ENCODE measurements around the gene P2RY10.

P2RY10 gene

DNA sequence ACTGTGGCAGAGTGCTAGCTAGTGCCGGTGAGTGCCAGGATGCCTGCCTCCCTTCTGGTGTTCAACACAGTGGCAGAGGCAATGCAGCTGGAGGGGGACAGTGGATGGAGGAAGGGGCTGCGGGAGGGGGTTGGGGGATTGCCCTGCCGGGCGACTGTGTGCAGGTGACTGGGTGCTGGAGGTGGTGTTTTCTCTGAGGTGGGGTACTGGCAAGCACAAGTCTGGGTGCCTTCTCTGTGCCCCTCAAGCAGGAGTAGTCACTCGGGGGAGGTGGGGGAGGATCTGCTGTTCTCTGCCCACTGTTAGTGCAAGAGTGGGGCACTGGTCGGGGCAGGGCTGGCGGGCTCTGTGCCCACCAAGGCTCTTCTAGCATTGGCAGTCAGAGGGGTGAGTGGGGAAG lies 10.3 kb upstream of the P2RY10 start:
- H3K27me3 ChIP-seq (ENCODE audit: insufficient read depth, low read depth), result no peaks in the 10 kb centered on the region
- no peak overlapping the region for H3K27ac ChIP-seq
- TF ChIP-seq CTCF (conservative IDR thresholded peaks at IDR 0.05; ENCODE audit: low read depth, low read length), result no peak

GRCh38 chrX:78944351-78944750 lies 840 bp upstream of the P2RY10 start:
- peak overlapping the region; percentile 82 for H3K27ac ChIP-seq
- TF ChIP-seq CTCF (conservative IDR thresholded peaks at IDR 0.05; ENCODE audit: low read depth, low read length), result no peak
- H3K36me3 ChIP-seq (ENCODE audit: insufficient read depth), result no peaks in the 10 kb centered on the region
- H3K27me3 ChIP-seq (ENCODE audit: insufficient read depth, low read depth), result no peaks in the 10 kb centered on the region
- H3K4me3 ChIP-seq (IDR thresholded peaks at IDR 0.05; ENCODE audit: insufficient read depth, low read depth, low read length), result no peak overlapping the region
- no peaks in the 10 kb centered on the region for H4K20me1 ChIP-seq (ENCODE audit: insufficient read depth)
- no peak overlapping the region; the same call in 1 of the 2 replicates for H2AFZ ChIP-seq (ENCODE audit: low read depth)
- peaks cover 38% of the 10 kb centered on the region for H3K4me1 ChIP-seq (ENCODE audit: low read depth, poor library complexity, severe bottlenecking)
- peak overlapping the region; percentile 77 for H3K4me2 ChIP-seq
- no peaks in the 10 kb centered on the region for H3K79me2 ChIP-seq (ENCODE audit: insufficient read depth, low read depth)
- no peak overlapping the region for H3K9ac ChIP-seq

More for the DNA sequence above, 10.3 kb upstream of the P2RY10 start:
- no peak overlapping the region for H2AFZ ChIP-seq (ENCODE audit: low read depth)
- H3K36me3 ChIP-seq (ENCODE audit: insufficient read depth), result no peaks in the 10 kb centered on the region
- no peak overlapping the region for H3K4me2 ChIP-seq
- H3K79me2 ChIP-seq (ENCODE audit: insufficient read depth, low read depth), result no peaks in the 10 kb centered on the region
- no peaks in the 10 kb centered on the region for H3K4me1 ChIP-seq (ENCODE audit: low read depth, poor library complexity, severe bottlenecking)
- no peak overlapping the region for H3K9ac ChIP-seq
- H4K20me1 ChIP-seq (ENCODE audit: insufficient read depth), result no peaks in the 10 kb centered on the region
- H3K4me3 ChIP-seq (IDR thresholded peaks at IDR 0.05; ENCODE audit: insufficient read depth, low read depth, low read length), result no peak overlapping the region

DNA sequence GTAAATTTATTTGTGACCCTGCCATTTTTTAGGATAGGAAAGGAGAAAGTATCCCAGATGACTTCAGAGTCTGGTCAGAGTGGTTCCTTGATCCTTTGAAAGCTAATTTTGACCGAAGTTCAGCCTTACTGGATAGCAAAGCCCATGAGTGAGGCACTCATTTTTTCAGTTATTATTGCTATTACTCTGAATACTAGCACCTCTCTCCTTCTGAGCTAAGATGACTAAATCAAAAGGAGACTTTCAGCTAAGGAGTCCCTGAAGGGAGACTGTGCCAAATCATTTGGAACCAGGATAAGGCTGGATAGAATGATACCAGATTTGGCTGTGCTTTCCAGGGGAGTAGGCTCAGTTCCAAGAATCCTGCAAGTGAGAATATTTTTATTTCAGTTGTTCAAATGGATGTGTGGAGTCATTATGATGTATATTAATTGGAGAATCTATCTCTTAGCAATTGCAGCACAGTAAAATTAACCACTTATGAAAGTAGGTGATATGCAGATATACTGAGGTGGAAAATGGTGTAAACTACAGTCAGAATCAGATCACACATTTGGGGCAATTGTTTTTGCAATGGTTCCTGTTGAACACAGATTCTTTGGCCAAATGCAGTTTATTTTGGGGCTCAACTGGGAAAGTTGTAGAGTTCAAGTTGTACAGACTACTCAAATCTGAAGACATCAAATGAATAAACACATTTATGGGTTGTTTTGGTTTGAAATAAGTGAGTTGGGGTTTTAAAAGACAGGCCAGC lies 1.2 kb downstream of the P2RY10 start:
- Histone ChIP-seq H3K27ac (peak overlapping the region; percentile 82; the same call in 1 of the 2 replicates), H3K36me3 (ENCODE audit: insufficient read depth) (no peaks in the 10 kb centered on the region), H3K4me1 (ENCODE audit: low read depth, poor library complexity, severe bottlenecking) (peaks cover 45% of the 10 kb centered on the region), H2AFZ (ENCODE audit: low read depth) (0 out of 2 replicates have a peak overlapping the region, but pooled peaks have one; percentile 53), H3K27me3 (ENCODE audit: insufficient read depth, low read depth) (no peaks in the 10 kb centered on the region), H3K9ac (no peak overlapping the region), H3K4me3 (IDR thresholded peaks at IDR 0.05; ENCODE audit: insufficient read depth, low read depth, low read length) (no peak overlapping the region), H4K20me1 (ENCODE audit: insufficient read depth) (no peaks in the 10 kb centered on the region), H3K4me2 (peak overlapping the region; percentile 77), H3K79me2 (ENCODE audit: insufficient read depth, low read depth) (no peaks in the 10 kb centered on the region)
- no peak for TF ChIP-seq CTCF (conservative IDR thresholded peaks at IDR 0.05; ENCODE audit: low read depth, low read length)

GRCh38 chrX:78950009-78950835 lies 5.0 kb downstream of the P2RY10 start:
- no peak overlapping the region for H3K4me3 ChIP-seq (IDR thresholded peaks at IDR 0.05; ENCODE audit: insufficient read depth, low read depth, low read length)
- no peak for TF ChIP-seq CTCF (conservative IDR thresholded peaks at IDR 0.05; ENCODE audit: low read depth, low read length)
- H3K4me2 ChIP-seq, result no peak overlapping the region
- H3K27me3 ChIP-seq (ENCODE audit: insufficient read depth, low read depth), result no peaks in the 10 kb centered on the region
- H3K9ac ChIP-seq, result no peak overlapping the region
- H3K36me3 ChIP-seq (ENCODE audit: insufficient read depth), result no peaks in the 10 kb centered on the region
- peaks cover 37% of the 10 kb centered on the region for H3K4me1 ChIP-seq (ENCODE audit: low read depth, poor library complexity, severe bottlenecking)
- no peaks in the 10 kb centered on the region for H4K20me1 ChIP-seq (ENCODE audit: insufficient read depth)
- no peak overlapping the region for H3K27ac ChIP-seq
- H3K79me2 ChIP-seq (ENCODE audit: insufficient read depth, low read depth), result no peaks in the 10 kb centered on the region
- H2AFZ ChIP-seq (ENCODE audit: low read depth), result no peak overlapping the region
